GM19351 (cell line): ENCODE results near the gene SLMAP.

Source experiments
- ATAC-seq: cut with Tn5 transposase; IDR thresholded peaks from one replicate; pipeline ENCODE4 v1.9.1; 2021; ENCODE audit warnings: mild to moderate bottlenecking, moderate library complexity; ENCODE audit not compliant: unreplicated experiment

Gene SLMAP

GRCh38 chr3:57956833-57957174 lies 200.7 kb downstream of the SLMAP start:
- ATAC-seq: no peak

GRCh38 chr3:57957824-57958223 lies 201.7 kb downstream of the SLMAP start:
- no peak for ATAC-seq

GRCh38 chr3:57958642-57959422 lies 202.7 kb downstream of the SLMAP start:
- peak; percentile 22 for ATAC-seq

- ATAC-seq: peak; percentile 36
Observed at GRCh38 chr3:57959423-57960173, 203.5 kb downstream of the SLMAP start.

- ATAC-seq: peak; percentile 14
Observed at GRCh38 chr3:57960174-57960505, 204.0 kb downstream of the SLMAP start.

- no peak for ATAC-seq
Observed at GRCh38 chr3:57961177-57961827, 205.2 kb downstream of the SLMAP start.

- no peak for ATAC-seq
Observed at GRCh38 chr3:57961828-57962447, 205.8 kb downstream of the SLMAP start.

- ATAC-seq: no peak
Observed at GRCh38 chr3:57962448-57962834, 206.3 kb downstream of the SLMAP start.

GRCh38 chr3:57963811-57964346 lies 207.8 kb downstream of the SLMAP start:
- ATAC-seq: no peak

- ATAC-seq: no peak
Observed at GRCh38 chr3:57966829-57967228, 210.7 kb downstream of the SLMAP start.

- ATAC-seq: no peak
Observed at GRCh38 chr3:57967590-57967989, 211.5 kb downstream of the SLMAP start.

- no peak for ATAC-seq
Observed at GRCh38 chr3:57968501-57968900, 212.4 kb downstream of the SLMAP start.

GRCh38 chr3:57971975-57972374 lies 215.9 kb downstream of the SLMAP start:
- ATAC-seq: no peak

- no peak for ATAC-seq
Observed at GRCh38 chr3:57972531-57973111, 216.5 kb downstream of the SLMAP start.

GRCh38 chr3:57973715-57974477 lies 217.8 kb downstream of the SLMAP start:
- ATAC-seq: no peak

GRCh38 chr3:57974796-57975388 lies 218.8 kb downstream of the SLMAP start:
- ATAC-seq: no peak

GRCh38 chr3:57977818-57978235 lies 221.7 kb downstream of the SLMAP start:
- ATAC-seq: no peak

- ATAC-seq: no peak
Observed at GRCh38 chr3:57978316-57978715, 222.2 kb downstream of the SLMAP start.
